DOHH2 (cell line): ENCODE measurements around the gene ALDH3B1.

Experiments used
- EZH2phosphoT487 ChIP-seq: fragments of 200-600 bp; sonication (generic); IDR thresholded peaks from 2 replicates; pipeline ENCODE4 v1.6.1; 2017; ENCODE audit warnings: borderline replicate concordance, mild to moderate bottlenecking, antibody characterized with exemption, low read length, moderate library complexity, mixed read lengths
- TF ChIP-seq, protein P1 (sequence below): fragments of 200-600 bp; sonication (generic); IDR thresholded peaks from one replicate; pipeline ENCODE4 v1.5.1; 2014; ENCODE audit warnings: antibody characterized with exemption, mild to moderate bottlenecking, low read depth, low read length; ENCODE audit not compliant: poor library complexity, severe bottlenecking

DNA sequence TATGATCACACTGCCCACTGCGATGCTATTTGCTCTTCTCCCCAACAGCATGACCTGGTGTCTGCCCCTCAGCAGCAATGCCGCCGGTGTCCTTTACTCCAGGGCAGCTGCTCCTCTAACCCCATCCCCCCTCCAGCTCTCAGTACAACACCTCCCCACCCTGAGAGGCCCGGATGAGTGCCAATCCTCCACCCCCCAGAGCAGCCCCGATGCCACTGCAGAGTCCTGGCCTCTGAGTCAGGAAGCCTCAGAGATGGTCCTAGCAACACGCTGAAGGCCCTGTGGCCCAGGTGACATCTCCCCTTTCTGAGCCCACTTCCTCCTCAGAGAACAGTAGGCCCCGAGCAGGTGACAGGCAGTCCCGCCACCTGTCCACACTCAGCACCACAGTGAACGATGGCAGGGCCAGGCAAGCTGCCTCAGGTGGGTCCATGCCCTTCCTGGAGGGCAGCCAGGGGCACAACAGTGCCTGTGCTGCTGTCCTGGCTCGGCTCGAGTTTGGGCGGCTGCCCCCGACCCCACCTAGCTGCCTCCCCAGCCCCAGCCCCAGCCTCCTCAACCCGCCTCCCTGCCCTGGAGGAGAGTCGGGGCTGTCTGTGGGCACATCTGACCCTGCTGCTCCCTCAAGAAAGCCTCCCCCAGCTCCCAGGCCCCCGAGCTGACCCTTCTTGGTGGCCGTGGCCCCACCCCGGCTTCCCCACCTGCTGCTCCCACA is 16.4 kb downstream of the ALDH3B1 start:
- TF ChIP-seq, protein P1, sequence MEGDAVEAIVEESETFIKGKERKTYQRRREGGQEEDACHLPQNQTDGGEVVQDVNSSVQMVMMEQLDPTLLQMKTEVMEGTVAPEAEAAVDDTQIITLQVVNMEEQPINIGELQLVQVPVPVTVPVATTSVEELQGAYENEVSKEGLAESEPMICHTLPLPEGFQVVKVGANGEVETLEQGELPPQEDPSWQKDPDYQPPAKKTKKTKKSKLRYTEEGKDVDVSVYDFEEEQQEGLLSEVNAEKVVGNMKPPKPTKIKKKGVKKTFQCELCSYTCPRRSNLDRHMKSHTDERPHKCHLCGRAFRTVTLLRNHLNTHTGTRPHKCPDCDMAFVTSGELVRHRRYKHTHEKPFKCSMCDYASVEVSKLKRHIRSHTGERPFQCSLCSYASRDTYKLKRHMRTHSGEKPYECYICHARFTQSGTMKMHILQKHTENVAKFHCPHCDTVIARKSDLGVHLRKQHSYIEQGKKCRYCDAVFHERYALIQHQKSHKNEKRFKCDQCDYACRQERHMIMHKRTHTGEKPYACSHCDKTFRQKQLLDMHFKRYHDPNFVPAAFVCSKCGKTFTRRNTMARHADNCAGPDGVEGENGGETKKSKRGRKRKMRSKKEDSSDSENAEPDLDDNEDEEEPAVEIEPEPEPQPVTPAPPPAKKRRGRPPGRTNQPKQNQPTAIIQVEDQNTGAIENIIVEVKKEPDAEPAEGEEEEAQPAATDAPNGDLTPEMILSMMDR, result no peak
- TF ChIP-seq EZH2phosphoT487, result no peak
